HepG2 (cell line): ENCODE results near the gene PLVAP. TPM values are rescaled to one million over a fixed set of nuclear protein-coding genes. Genes with fewer than 3 reads are reported as not detected.

Experiments used
- ATAC-seq: fragments of 200-7000 bp; cut with Tn5 transposase; 3 replicates; pipeline ENCODE4 v1.9.1; 2020; ENCODE audit warnings: mild to moderate bottlenecking, moderate library complexity
- BruUV-seq: library from RNA; stranded (reverse); fragments of 400-500 nt; replicated peaks from 2 replicates; lab custom pipeline; 2021; lab: Mats Ljungman, UMichigan
- CTCF ChIA-PET: fragments of 300-600 bp; formaldehyde crosslinking; extraction: SDS; loops from one replicate; lab custom pipeline; 2021; ENCODE audit warnings: low total read pairs, inconsistent platforms, low intra/inter-chr PET ratio; lab: Yijun Ruan, JAX
- POLR2A ChIA-PET: fragments of 350-600 bp; sonication (Branson Sonifier 250); formaldehyde crosslinking; loops from one replicate; lab custom pipeline; 2020; ENCODE audit warnings: antibody characterized with exemption, inconsistent platforms; lab: Yijun Ruan, JAX
- DNase-seq: peaks from one replicate; pipeline ENCODE4 v3.0.0-alpha.2; 2015; ENCODE audit warnings: low spot score
- FAIRE-seq: peaks from 3 replicates; lab custom pipeline; 2011; peaks lifted over from hg19 to GRCh38; lab: Jason Lieb, UNC
- H2AFZ ChIP-seq: one replicate; pipeline ENCODE4 v1.6.1; 2011; ENCODE audit warnings: low read length, inconsistent platforms
- H3K27ac ChIP-seq: fragments of 300-600 bp; 3 replicates; pipeline ENCODE4 v1.8.0; 2011; ENCODE audit warnings: mixed run types, mild to moderate bottlenecking, mixed read lengths, low read length, inconsistent platforms; ENCODE audit not compliant: insufficient read depth; ENCODE audit errors: extremely low read length
- H3K27me3 ChIP-seq, 2 experiments: fragments of 200-600 bp in 1 of 2; 2 replicates in 1 of 2; 3 replicates in 1 of 2; pipeline versions ENCODE4 v1.6.0 to v1.8.0; 2011; ENCODE audit warnings: low read length in 2 of 2, mild to moderate bottlenecking in 2 of 2, moderate library complexity in 2 of 2, inconsistent platforms in 1 of 2; ENCODE audit not compliant: insufficient read depth in 2 of 2, control insufficient read depth in 1 of 2
- H3K36me3 ChIP-seq, 2 experiments: fragments of 200-600 bp in 1 of 2; replicated peaks in 1 of 2; 2 replicates in 1 of 2; 3 replicates in 1 of 2; pipeline versions ENCODE4 v1.5.1 to v1.8.0; 2011; ENCODE audit warnings: low read length in 2 of 2, inconsistent platforms in 1 of 2; ENCODE audit not compliant: insufficient read depth in 2 of 2, control insufficient read depth in 1 of 2
- H3K4me1 ChIP-seq: 2 replicates; pipeline ENCODE4 v1.5.1; 2012; ENCODE audit warnings: low read length, inconsistent platforms; ENCODE audit not compliant: insufficient read depth
- H3K4me2 ChIP-seq: 2 replicates; pipeline ENCODE4 v1.6.0; 2011; ENCODE audit warnings: low read depth, low read length, inconsistent platforms
- H3K4me3 ChIP-seq, 3 experiments: fragments of 200-600 bp in 1 of 3; sonication (generic), shearing (Covaris generic) in 1 of 3; replicated peaks in 1 of 3; 2 replicates each; pipeline ENCODE4 v1.5.1; 2011 to 2016; ENCODE audit warnings: low read length in 3 of 3, inconsistent platforms in 2 of 3, low read depth in 2 of 3, mild to moderate bottlenecking in 2 of 3, control low read depth in 1 of 3, mixed read lengths in 1 of 3; ENCODE audit not compliant: insufficient read depth in 1 of 3
- H3K79me2 ChIP-seq: one replicate; pipeline ENCODE4 v1.6.1; 2011; ENCODE audit warnings: low read length, inconsistent platforms; ENCODE audit not compliant: insufficient read depth
- H3K9ac ChIP-seq: 2 replicates; pipeline ENCODE4 v1.6.0; 2011; ENCODE audit warnings: mild to moderate bottlenecking, low read depth, low read length, inconsistent platforms; ENCODE audit not compliant: insufficient read depth
- H3K9me3 ChIP-seq: 2 replicates; pipeline ENCODE4 v1.5.1; 2012; ENCODE audit warnings: mild to moderate bottlenecking, low read length
- H4K20me1 ChIP-seq: 2 replicates; pipeline ENCODE4 v1.6.0; 2011; ENCODE audit warnings: inconsistent platforms, mild to moderate bottlenecking, low read length, moderate library complexity; ENCODE audit not compliant: insufficient read depth
- EEA1 ChIP-seq: sonication (generic); formaldehyde crosslinking; IDR thresholded peaks from 2 replicates; pipeline ENCODE4 v1.5.1; 2020; ENCODE audit warnings: mild to moderate bottlenecking, missing genetic modification reagents, borderline replicate concordance
- KLF12 ChIP-seq: sonication (generic); formaldehyde crosslinking; IDR thresholded peaks from 2 replicates; pipeline ENCODE4 v1.4.0; 2020; ENCODE audit warnings: missing genetic modification reagents, borderline replicate concordance
- LCORL ChIP-seq, 2 experiments: fragments of 450-650 bp in 1 of 2; sonication (generic) in 1 of 2; formaldehyde crosslinking in 1 of 2; IDR thresholded peaks; 2 replicates each; pipeline versions ENCODE4 v1.5.0 to v1.6.1; 2017 to 2020; ENCODE audit warnings: antibody characterized with exemption in 1 of 2, missing genetic modification reagents in 1 of 2
- MTF2 ChIP-seq: sonication (generic); formaldehyde crosslinking; IDR thresholded peaks from 2 replicates; pipeline ENCODE4 v1.5.0; 2020; ENCODE audit warnings: missing genetic modification reagents, borderline replicate concordance
- RBM39 ChIP-seq: fragments of 200-400 bp; formaldehyde crosslinking; IDR thresholded peaks from one replicate; pipeline ENCODE4 v1.6.1; 2018; ENCODE audit warnings: antibody characterized with exemption, mild to moderate bottlenecking, low read depth, low read length; ENCODE audit not compliant: poor library complexity, severe bottlenecking
- SIX1 ChIP-seq: sonication (generic); formaldehyde crosslinking; IDR thresholded peaks from 2 replicates; pipeline ENCODE4 v1.4.0; 2020; ENCODE audit warnings: missing genetic modification reagents, borderline replicate concordance
- SNAPC2 ChIP-seq: sonication (generic); formaldehyde crosslinking; IDR thresholded peaks from 2 replicates; pipeline ENCODE4 v1.8.1; 2022; ENCODE audit warnings: mild to moderate bottlenecking, missing genetic modification reagents
- ZFY ChIP-seq: sonication (generic); formaldehyde crosslinking; IDR thresholded peaks from 2 replicates; pipeline ENCODE4 v1.4.0; 2020; ENCODE audit warnings: missing genetic modification reagents
- ZNF556 ChIP-seq: sonication (generic); formaldehyde crosslinking; IDR thresholded peaks from 2 replicates; pipeline ENCODE4 v1.4.0; 2020; ENCODE audit warnings: mild to moderate bottlenecking, missing genetic modification reagents, borderline replicate concordance
- ZNF569 ChIP-seq: sonication (generic); formaldehyde crosslinking; IDR thresholded peaks from 2 replicates; pipeline ENCODE4 v1.5.0; 2020; ENCODE audit warnings: mild to moderate bottlenecking, missing genetic modification reagents, moderate library complexity, borderline replicate concordance
- ZNF75D ChIP-seq: sonication (generic); formaldehyde crosslinking; IDR thresholded peaks from 2 replicates; pipeline ENCODE4 v1.8.1; 2023; ENCODE audit warnings: missing genetic modification reagents, mild to moderate bottlenecking, borderline replicate concordance
- ZNF768 ChIP-seq: sonication (generic); formaldehyde crosslinking; IDR thresholded peaks from 2 replicates; pipeline ENCODE4 v1.4.0; 2020; ENCODE audit warnings: missing genetic modification reagents
- ZSCAN22 ChIP-seq: sonication (generic); formaldehyde crosslinking; IDR thresholded peaks from 2 replicates; pipeline ENCODE4 v1.4.0; 2020; ENCODE audit warnings: mild to moderate bottlenecking, missing genetic modification reagents
- WGBS: methylation state at CpG from one replicate; pipeline ENCODE4 v1.1.6; 2017; ENCODE audit warnings: low lambda C conversion rate; 5-methylcytosine and 5-hydroxymethylcytosine counted together
- in situ Hi-C: cut with HindIII; loops from 2 replicates; pipeline ENCODE4 v1.10.0; 2017; ENCODE audit warnings: low pct_unique_long_range_greater_than_20kb; ENCODE audit not compliant: extremely low pct_ligation_motif_present
- intact Hi-C: fragments of 100-400 bp; cut with micrococcal nuclease; formaldehyde crosslinking; loops from one replicate; pipeline ENCODE4 v1.10.0; 2022; ENCODE audit not compliant: unreplicated experiment
- polyA plus RNA-seq, 8 experiments: library from polyadenylated mRNA; depleted of rRNA in 3 of 8; stranded (reverse) in 7 of 8; unstranded in 1 of 8; fragments of >200 nt; fragmentation: Illumina TruSeq in 4 of 8; extraction: Trizol in 4 of 8; gene quantifications; 2 replicates each; pipeline versions ENCODE4 v1.2.1 to v1.2.3, GENCODE V29; 2011 to 2016; ENCODE audit warnings: low read depth in 4 of 8, missing spikeins in 1 of 8, mixed read lengths in 1 of 8; ENCODE audit not compliant: insufficient read depth in 1 of 8
- total RNA-seq, 5 experiments: library from RNA; depleted of rRNA; stranded (reverse); fragments of >200 nt; fragmentation: Illumina TruSeq; extraction: Trizol; gene quantifications; 2 replicates each; pipeline ENCODE4 v1.2.3, GENCODE V29; 2016; ENCODE audit warnings: low read depth in 1 of 5

Gene PLVAP
- total and polyA plus RNA-seq, 2 of the 13 experiments (the other 11 are each of a cell fraction or from before 2014, with no cell fraction given), result 0.26 TPM; not detected in 1

GRCh38 chr19:17328517-17329365 is 48.4 kb downstream of the PLVAP start:
- Histone ChIP-seq H3K9ac (no peak overlapping the region), H3K36me3 (no peaks in the 10 kb centered on the region), H3K4me3 (no peak overlapping the region), H3K9me3 (no peaks in the 10 kb centered on the region), H3K4me2 (no peak overlapping the region), H3K27ac (no peak overlapping the region), H3K4me1 (peaks cover 22% of the 10 kb centered on the region), H3K27me3 (no peaks in the 10 kb centered on the region), H2AFZ (no peak overlapping the region), H4K20me1 (no peaks in the 10 kb centered on the region), H3K79me2 (no peaks in the 10 kb centered on the region)
- ATAC-seq, result no peak
- FAIRE-seq, result no peak
- BruUV-seq, result no TSS peak
- intact Hi-C loops, result no loop called here
- ChIA-PET POLR2A (no interaction called here), CTCF (no interaction called here)
- WGBS, result 98% methylated on average over 79 of the region's 94 CpGs
- DNase-seq, result no peak
- TF ChIP-seq ZNF768 (CRISPR knock-in tag), result 0 out of 2 replicates have a peak, but pooled peaks have one; percentile 12
- TF ChIP-seq SNAPC2 (CRISPR knock-in tag), result no peak
- no peak for TF ChIP-seq RBM39
- no peak for TF ChIP-seq LCORL (IDR thresholded peaks at IDR 0.05)
- TF ChIP-seq LCORL (CRISPR knock-in tag; IDR thresholded peaks at IDR 0.05), result no peak
- TF ChIP-seq, all 625 proteins: peak for 1
- in situ Hi-C loops, result no loop called here

GRCh38 chr19:17327654-17328516 is 49.3 kb downstream of the PLVAP start:
- Histone ChIP-seq H3K79me2 (no peaks in the 10 kb centered on the region), H3K36me3 (no peaks in the 10 kb centered on the region), H3K9me3 (no peaks in the 10 kb centered on the region), H2AFZ (no peak overlapping the region), H3K4me3 (no peak overlapping the region), H3K27me3 (no peaks in the 10 kb centered on the region), H3K4me2 (no peak overlapping the region), H4K20me1 (no peaks in the 10 kb centered on the region), H3K4me1 (peaks cover 16% of the 10 kb centered on the region), H3K27ac (no peak overlapping the region), H3K9ac (no peak overlapping the region)
- POLR2A ChIA-PET, result interaction anchor here (0.9 kb wide), 1 partner anchor 19 kb away, joined by 3 read pairs; the partner anchor contains the start of gene DDA1
- ATAC-seq, result peak; percentile 7; the same call in 2 of the 3 replicates
- 80% methylated on average over 48 of the region's 64 CpGs for WGBS
- intact Hi-C loops, result no loop called here
- peak; percentile 13 for DNase-seq
- no peak for FAIRE-seq
- no TSS peak for BruUV-seq
- CTCF ChIA-PET, result no interaction called here
- in situ Hi-C loops, result no loop called here
- TF ChIP-seq ZNF75D (CRISPR knock-in tag) (no peak), ZFY (CRISPR knock-in tag) (peak; percentile 25; the same call in 1 of the 2 replicates), ZNF569 (no peak), ZNF556 (no peak), ZSCAN22 (0 out of 2 replicates have a peak, but pooled peaks have one; percentile 36), KLF12 (CRISPR knock-in tag) (no peak), SIX1 (CRISPR knock-in tag) (no peak), MTF2 (no peak), EEA1 (CRISPR knock-in tag) (no peak)
